Stimulated activated CD8-positive, alpha-beta memory T cell treated with anti-CD3 and anti-CD28 coated beads, Interleukin-7, amount 100 ng/mL, for 48 hours (primary cell): ENCODE measurements around the gene RPL28.
"Not testable (repeated sequence)": the region's sequence is repeated elsewhere in the genome, so short reads cannot be mapped to it uniquely, and the experiment has no call there.

Experiments
- DNase-seq, 2 donors: peaks; one replicate each; pipeline ENCODE4 v3.0.0-alpha.2; 2020; ENCODE audit warnings: low read depth in 1 of 2; ENCODE audit errors: extremely low read depth in 1 of 2

Gene RPL28

GRCh38 chr19:55421281-55421680, 35.5 kb downstream of the RPL28 start:
- not testable (repeated sequence) for DNase-seq

DNA sequence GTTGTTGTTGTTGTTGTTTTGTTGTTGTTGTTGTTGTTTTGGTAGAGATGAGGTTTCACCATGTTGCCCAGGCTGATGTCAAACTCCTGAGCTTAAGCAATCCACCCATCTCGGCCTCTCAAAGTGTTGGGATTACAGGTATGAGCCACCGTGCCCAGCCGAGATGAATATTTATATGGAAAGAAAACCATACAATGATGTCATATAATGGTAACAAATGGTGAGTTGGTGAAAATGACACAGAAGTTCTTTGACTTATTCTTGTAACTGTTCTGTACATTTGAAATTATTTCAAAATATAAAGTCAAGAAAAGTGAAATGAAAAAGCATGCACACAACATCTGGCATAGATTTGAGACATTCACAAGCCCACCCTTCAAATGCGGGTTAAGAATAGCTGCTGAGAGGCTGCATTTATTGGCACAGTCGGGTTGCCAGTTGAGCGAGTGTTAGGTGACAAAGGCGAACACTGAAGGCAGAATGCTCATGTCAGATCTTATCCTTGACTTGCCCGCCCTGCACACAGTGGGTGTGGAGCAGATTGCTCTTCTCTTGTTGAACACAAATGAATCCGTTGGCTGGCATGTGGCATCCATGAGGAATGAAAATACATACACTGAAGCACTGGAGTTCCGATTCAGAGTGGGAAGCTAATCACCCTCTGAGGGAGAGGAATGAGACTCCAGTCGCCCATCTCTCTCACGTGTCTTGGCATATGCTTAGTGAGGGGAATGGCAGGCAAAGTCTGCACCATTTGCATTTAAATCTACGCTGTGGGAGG, 37.7 kb downstream of the RPL28 start:
- DNase-seq, result no peak

- no peak for DNase-seq
Observed at GRCh38 chr19:55424518-55424917, 38.8 kb downstream of the RPL28 start.

- DNase-seq, result no peak
Observed at GRCh38 chr19:55426042-55426441, 40.3 kb downstream of the RPL28 start.

DNA sequence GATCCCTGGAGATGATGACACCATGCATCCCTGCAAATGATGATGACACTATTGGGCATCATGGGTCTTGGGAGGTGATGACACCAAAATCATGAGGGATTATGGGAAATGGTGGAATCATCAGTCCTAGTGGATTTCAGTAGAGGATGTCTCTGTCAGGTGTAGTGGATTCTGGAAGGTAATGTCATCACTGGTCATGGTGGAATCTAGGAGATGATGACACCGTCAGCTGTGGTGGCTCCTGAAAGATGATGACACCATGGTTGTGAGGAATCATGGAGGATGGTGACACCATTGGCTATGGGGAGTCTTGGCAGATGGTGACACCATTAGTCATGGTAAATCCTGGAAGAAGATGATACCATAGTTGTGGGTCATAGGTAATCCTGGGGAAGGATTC, 45.5 kb downstream of the RPL28 start:
- no peak for DNase-seq

GRCh38 chr19:55432241-55432959, 46.7 kb downstream of the RPL28 start:
- no peak for DNase-seq

GRCh38 chr19:55433292-55433691, 47.6 kb downstream of the RPL28 start:
- no peak for DNase-seq

DNA sequence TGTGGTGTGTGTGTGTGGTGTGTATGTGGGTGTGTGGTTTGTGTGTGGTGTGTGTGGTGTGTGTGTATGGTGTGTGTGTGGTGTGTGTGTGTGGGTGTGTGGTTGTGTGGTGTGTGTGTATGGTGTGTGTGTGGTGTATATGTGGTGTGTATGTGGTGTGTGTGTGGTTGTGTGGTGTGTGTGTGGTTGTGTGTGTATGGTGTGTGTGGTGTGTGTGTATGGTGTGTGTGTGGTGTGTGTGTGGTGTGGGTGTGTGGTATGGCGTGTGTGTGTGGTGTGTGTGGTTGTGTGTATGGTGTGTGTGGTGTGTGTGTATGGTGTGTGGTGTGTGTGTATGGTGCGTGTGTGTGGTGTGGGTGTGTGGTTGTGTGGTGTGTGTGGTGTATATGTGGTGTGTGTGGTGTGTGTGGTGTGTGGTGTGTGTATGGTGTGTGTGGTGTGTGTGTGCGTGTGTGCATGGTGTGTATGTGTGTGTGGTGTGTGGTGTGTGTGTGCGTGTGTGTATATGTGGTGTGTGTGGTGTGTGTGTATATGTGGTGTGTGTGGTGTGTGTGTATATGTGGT, 48.7 kb downstream of the RPL28 start:
- no peak for DNase-seq

- DNase-seq, result no peak
Observed at GRCh38 chr19:55435020-55435419, 49.3 kb downstream of the RPL28 start.

DNA sequence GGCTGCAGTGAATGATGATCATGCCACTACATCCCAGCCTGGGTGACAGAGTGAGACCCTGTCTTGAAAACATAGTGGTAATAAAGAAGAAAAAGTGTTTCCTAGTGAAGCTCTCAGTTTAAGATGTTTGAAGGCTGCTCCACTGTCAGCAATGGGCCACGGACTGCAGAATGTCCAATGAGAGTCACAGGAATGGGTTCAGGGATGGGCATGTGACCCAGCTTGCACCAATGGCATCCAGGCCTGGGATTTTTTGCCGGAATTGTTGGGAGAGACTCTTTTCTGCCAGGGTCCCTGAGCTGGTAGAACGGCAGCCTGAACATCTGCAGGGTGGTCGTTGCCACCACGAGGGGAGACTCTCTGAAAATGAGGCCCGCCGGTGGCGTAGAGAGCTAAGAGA, 51.1 kb downstream of the RPL28 start:
- DNase-seq, result no peak

DNA sequence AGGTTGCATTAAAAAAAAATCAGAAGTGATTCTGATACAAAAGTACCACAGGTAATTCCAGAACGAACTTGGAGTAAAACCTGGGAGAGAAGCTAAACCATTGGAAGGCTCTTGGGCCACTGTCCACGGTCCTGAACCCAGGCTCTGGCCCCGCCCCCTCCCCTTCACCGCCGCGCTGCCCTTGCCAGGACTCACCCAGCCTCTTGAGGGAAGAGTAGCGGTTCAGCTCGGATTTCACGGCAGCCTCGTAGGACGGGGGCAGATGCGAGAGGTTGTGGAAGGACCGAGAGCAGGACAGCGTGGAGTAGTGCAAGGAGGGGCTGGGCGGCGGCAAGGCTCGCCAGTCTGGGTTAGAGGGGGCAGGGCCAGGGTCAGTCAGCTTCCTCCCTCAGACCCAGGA, 51.7 kb downstream of the RPL28 start:
- DNase-seq, result no peak

- no peak for DNase-seq
Observed at GRCh38 chr19:55439052-55439451, 53.3 kb downstream of the RPL28 start.

GRCh38 chr19:55440411-55441105, 54.8 kb downstream of the RPL28 start:
- no peak for DNase-seq

- DNase-seq, result no peak
Observed at GRCh38 chr19:55441319-55441691, 55.6 kb downstream of the RPL28 start.

GRCh38 chr19:55441692-55442321, 56.1 kb downstream of the RPL28 start:
- DNase-seq, result no peak

DNA sequence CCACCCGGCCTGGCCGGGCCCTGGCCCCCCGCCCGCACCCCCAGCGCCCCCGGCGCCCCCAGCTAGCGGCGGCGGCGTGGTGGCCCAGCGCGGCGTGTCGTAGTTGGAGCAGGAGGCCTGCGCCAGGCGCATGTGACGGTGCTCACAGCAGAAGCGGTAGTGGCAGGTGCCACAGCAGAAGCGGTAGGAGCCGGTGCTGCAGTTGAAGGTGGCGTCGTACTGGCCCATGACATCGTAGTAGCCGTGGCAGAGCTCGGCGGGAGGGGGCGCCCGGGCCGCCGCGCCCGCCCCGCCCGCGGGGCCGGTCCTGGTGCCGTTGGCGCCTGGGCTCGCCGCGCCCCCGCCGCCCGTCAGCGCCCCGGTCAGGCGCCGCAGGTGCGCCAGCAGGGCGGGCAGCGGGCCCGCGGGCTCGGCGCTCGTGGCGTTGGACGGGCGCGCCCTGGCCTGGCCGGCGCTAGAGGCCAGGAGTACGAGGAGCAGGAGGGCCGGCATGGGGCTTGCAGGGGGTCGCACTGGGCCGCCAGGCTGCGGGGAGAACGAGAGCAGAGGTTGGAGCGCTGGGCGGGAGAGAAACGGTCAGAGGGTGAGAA, 56.7 kb downstream of the RPL28 start:
- no peak for DNase-seq

DNA sequence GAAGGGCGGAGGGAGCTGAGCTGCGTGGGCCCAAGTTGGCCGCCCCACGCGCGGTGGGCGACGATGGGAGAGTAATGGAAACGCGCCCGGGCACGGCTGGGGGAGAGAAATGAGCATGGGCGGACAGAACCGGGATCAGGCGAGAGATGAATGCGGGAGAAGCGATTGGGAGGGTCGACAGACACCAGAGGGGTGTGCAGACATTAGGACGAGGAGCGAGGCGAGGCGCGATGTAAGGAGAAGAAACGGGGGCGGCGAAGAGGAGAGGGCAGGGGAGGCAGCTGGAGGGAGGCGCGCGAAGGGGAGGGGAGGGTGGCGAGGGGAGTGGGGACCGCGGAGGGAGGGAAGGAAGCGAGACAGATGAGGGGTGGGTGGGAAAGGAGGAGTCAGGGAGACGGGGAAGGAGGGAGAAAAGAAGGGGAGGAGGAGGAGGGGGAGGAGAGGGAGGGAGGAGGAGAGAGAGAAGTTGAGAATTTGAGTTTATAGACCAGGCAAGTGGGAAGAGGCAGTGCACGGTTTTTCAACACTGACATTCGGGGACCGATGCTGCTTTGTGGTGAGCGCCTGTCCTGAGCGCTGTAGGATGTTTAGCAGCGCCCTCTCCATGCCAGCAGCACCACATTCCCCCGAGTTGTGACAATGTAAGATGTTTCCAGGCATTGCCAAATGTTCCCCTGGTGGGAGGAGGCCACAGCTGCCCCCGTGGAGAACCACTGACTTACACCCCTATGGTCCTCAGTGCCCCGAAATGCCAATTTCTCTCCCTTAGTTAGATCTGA, 57.5 kb downstream of the RPL28 start, which contains the start of gene SHISA7:
Gene SHISA7 (minus strand): TSS at position 256 of the 779 bp plus-strand sequence. CDS start 437 bp downstream, outside the sequence.
- no peak for DNase-seq

DNA sequence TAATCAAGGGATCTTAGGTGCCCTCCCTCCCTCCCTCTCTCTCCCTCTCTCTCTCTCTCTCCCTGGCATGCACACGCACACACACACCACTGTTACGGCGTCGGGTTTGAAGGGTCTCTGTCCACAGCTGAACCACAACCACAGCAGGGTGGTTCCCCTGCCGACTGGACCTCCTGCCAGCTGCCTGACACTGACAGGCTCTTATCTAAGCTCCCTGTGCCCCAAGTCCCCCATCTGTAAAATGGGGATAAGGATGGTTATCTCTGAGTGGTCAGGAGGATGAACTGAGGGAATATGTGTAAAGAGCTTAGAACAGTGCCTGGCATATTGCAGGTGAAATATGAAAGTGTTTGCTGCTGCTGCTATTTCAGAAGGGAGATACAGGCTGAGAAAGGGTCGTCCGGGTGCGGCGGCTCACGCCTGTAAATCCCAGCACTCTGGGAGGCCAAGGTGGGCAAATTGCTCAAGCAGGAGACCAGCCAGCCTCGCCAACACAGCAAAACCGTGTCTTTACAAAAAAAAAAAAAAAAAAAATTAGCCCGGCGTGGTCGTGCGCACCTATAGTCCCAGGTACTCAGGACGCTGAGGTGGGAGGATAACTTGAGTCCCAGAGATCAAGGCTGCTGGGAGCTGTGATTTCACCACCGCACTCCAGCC, 58.2 kb downstream of the RPL28 start:
- DNase-seq, result no peak

GRCh38 chr19:55444646-55445045, 58.9 kb downstream of the RPL28 start:
- no peak for DNase-seq
